Measurements from ENCODE around the gene ANAPC5.

The ANAPC5 gene

GRCh38 chr12:121366063-121366459 is 13.8 kb upstream of the ANAPC5 start:
- DNase-seq = no peak

- DNase-seq = no peak
These were observed 13.3 kb upstream of the ANAPC5 start for GRCh38 chr12:121365416-121366062.

- DNase-seq = no peak
These were observed 12.5 kb upstream of the ANAPC5 start for GRCh38 chr12:121364683-121365121.

- no peak for DNase-seq
These were observed 5.9 kb upstream of the ANAPC5 start for GRCh38 chr12:121358073-121358472.

GRCh38 chr12:121357331-121357730 is 5.1 kb upstream of the ANAPC5 start:
- DNase-seq = no peak

GRCh38 chr12:121356657-121357056 is 4.4 kb upstream of the ANAPC5 start:
- no peak for DNase-seq

GRCh38 chr12:121355818-121356217 is 3.6 kb upstream of the ANAPC5 start:
- no peak for DNase-seq

- peak in 5 of 56 donors; percentile 37 to 75 (median 62) for DNase-seq
These were observed 439 bp upstream of the ANAPC5 start for GRCh38 chr12:121352682-121353018.

GRCh38 chr12:121346747-121347146 is 5.5 kb downstream of the ANAPC5 start:
- no peak for DNase-seq

GRCh38 chr12:121345151-121345815 is 6.9 kb downstream of the ANAPC5 start:
- DNase-seq = peak in 23 of 56 donors; percentile 2 to 62 (median 27)

GRCh38 chr12:121344506-121344905 is 7.7 kb downstream of the ANAPC5 start:
- no peak for DNase-seq

GRCh38 chr12:121337416-121337815 is 14.8 kb downstream of the ANAPC5 start:
- DNase-seq = no peak

- DNase-seq = peak in 5 of 56 donors; percentile 0 to 53 (median 19)
These were observed 17.5 kb downstream of the ANAPC5 start for GRCh38 chr12:121334513-121335343.

GRCh38 chr12:121333747-121334146 is 18.5 kb downstream of the ANAPC5 start:
- no peak for DNase-seq

GRCh38 chr12:121331248-121331647 is 21.0 kb downstream of the ANAPC5 start:
- no peak for DNase-seq

- DNase-seq = no peak
These were observed 21.5 kb downstream of the ANAPC5 start for GRCh38 chr12:121330692-121331091.

GRCh38 chr12:121330195-121330594 is 22.0 kb downstream of the ANAPC5 start:
- no peak for DNase-seq

- no peak for DNase-seq
These were observed 23.6 kb downstream of the ANAPC5 start for GRCh38 chr12:121328620-121329019.

GRCh38 chr12:121326996-121327674 is 25.1 kb downstream of the ANAPC5 start:
- peak in 50 of 56 donors; percentile 11 to 82 (median 54) for DNase-seq

- DNase-seq = no peak
These were observed 26.3 kb downstream of the ANAPC5 start for GRCh38 chr12:121325922-121326396.

GRCh38 chr12:121323908-121324307 is 28.3 kb downstream of the ANAPC5 start:
- DNase-seq = no peak

GRCh38 chr12:121318121-121318520 is 34.1 kb downstream of the ANAPC5 start:
- DNase-seq = no peak
